Liver (tissue), 9 donors: ENCODE data around the gene RARRES2. TPM values are rescaled to one million over a fixed set of nuclear protein-coding genes. Genes with fewer than 3 reads are reported as not detected.

Experiments used
- DNase-seq: peaks from one replicate; pipeline ENCODE4 v3.0.0-alpha.2; 2017; ENCODE audit warnings: low spot score
- H3K27ac ChIP-seq, 2 donors: one replicate each; pipeline ENCODE4 v1.7.0; 2013; ENCODE audit warnings: inconsistent platforms in 2 of 2, low read length in 2 of 2, control low read depth in 1 of 2, low read depth in 1 of 2, mild to moderate bottlenecking in 1 of 2
- H3K27me3 ChIP-seq, 4 donors: one replicate each; pipeline versions ENCODE4 v1.6.1 to v1.7.0; 2013; ENCODE audit warnings: low read length in 3 of 4, inconsistent platforms in 1 of 4, mild to moderate bottlenecking in 1 of 4, moderate library complexity in 1 of 4; ENCODE audit not compliant: control insufficient read depth in 4 of 4, insufficient read depth in 4 of 4
- H3K36me3 ChIP-seq, 4 donors: one replicate each; pipeline versions ENCODE4 v1.6.1 to v1.7.0; 2013; ENCODE audit warnings: low read length in 3 of 4, mild to moderate bottlenecking in 3 of 4, low read depth in 1 of 4, moderate library complexity in 1 of 4; ENCODE audit not compliant: control insufficient read depth in 4 of 4, insufficient read depth in 3 of 4
- H3K4me1 ChIP-seq, 4 donors: one replicate each; pipeline versions ENCODE4 v1.6.1 to v1.7.0; 2013; ENCODE audit warnings: low read length in 3 of 4, mild to moderate bottlenecking in 3 of 4, moderate library complexity in 1 of 4; ENCODE audit not compliant: control insufficient read depth in 4 of 4, insufficient read depth in 4 of 4
- H3K4me3 ChIP-seq, 3 donors: one replicate each; pipeline versions ENCODE4 v1.6.1 to v1.7.0; 2013; ENCODE audit warnings: low read length in 3 of 3, control low read depth in 1 of 3, low read depth in 1 of 3, mild to moderate bottlenecking in 1 of 3
- H3K9ac ChIP-seq, 2 donors: one replicate each; pipeline ENCODE4 v1.7.0; 2013; ENCODE audit warnings: low read length in 2 of 2, mild to moderate bottlenecking in 2 of 2, moderate library complexity in 2 of 2, control low read depth in 1 of 2, low read depth in 1 of 2
- H3K9me3 ChIP-seq, 4 donors: one replicate each; pipeline versions ENCODE4 v1.6.1 to v1.7.0; 2013; ENCODE audit warnings: low read length in 3 of 4; ENCODE audit not compliant: control insufficient read depth in 4 of 4
- GABPA ChIP-seq, 2 donors: IDR thresholded peaks in 1 of 2; conservative IDR thresholded peaks in 1 of 2; 2 replicates each; pipeline ENCODE4 v1.6.1; 2016; ENCODE audit warnings: antibody characterized with exemption in 2 of 2, mild to moderate bottlenecking in 1 of 2, moderate library complexity in 1 of 2
- HNF4A ChIP-seq, 2 donors: conservative IDR thresholded peaks; 2 replicates each; pipeline ENCODE4 v1.6.1; 2016; ENCODE audit warnings: antibody characterized with exemption in 2 of 2, mild to moderate bottlenecking in 2 of 2
- HNF4G ChIP-seq: IDR thresholded peaks from 2 replicates; pipeline ENCODE4 v1.6.1; 2016; ENCODE audit warnings: antibody characterized with exemption
- JUND ChIP-seq, 2 donors: IDR thresholded peaks; 2 replicates each; pipeline ENCODE4 v1.6.1; 2016; ENCODE audit warnings: antibody characterized with exemption in 2 of 2
- NR2F2 ChIP-seq: IDR thresholded peaks from 2 replicates; pipeline ENCODE4 v1.6.1; 2016; ENCODE audit warnings: antibody characterized with exemption
- RAD21 ChIP-seq, 2 donors: IDR thresholded peaks; 2 replicates each; pipeline ENCODE4 v1.6.1; 2016; ENCODE audit warnings: antibody characterized with exemption in 2 of 2, mild to moderate bottlenecking in 2 of 2
- RXRA ChIP-seq, 2 donors: IDR thresholded peaks; 2 replicates each; pipeline ENCODE4 v1.6.1; 2017 to 2018; ENCODE audit warnings: antibody characterized with exemption in 2 of 2, mild to moderate bottlenecking in 1 of 2
- TAF1 ChIP-seq: conservative IDR thresholded peaks from 2 replicates; pipeline ENCODE4 v1.6.1; 2016; ENCODE audit warnings: antibody characterized with exemption, mild to moderate bottlenecking
- YY1 ChIP-seq: IDR thresholded peaks from 2 replicates; pipeline ENCODE4 v1.6.1; 2016; ENCODE audit warnings: antibody characterized with exemption, mild to moderate bottlenecking
- WGBS: extraction: QIAGEN DNeasy Blood & Tissue Kit; methylation state at CpG from one replicate; pipeline ENCODE4 v1.1.7; 2013; 5-methylcytosine and 5-hydroxymethylcytosine counted together
- polyA plus RNA-seq, 2 donors: library from polyadenylated mRNA; stranded (reverse) in 1 of 2; unstranded in 1 of 2; fragments of 200-250 nt in 1 of 2; fragments of >200 nt in 1 of 2; fragmentation: Nextera tagmentation in 1 of 2; extraction: Ambion mirVana in 1 of 2; gene quantifications; one replicate each; pipeline versions ENCODE4 v1.2.1 to v1.2.3, GENCODE V29; 2013 to 2015
- total RNA-seq, 2 donors: library from RNA; depleted of rRNA; stranded (reverse); fragments of >200 nt; gene quantifications; one replicate each; pipeline ENCODE4 v1.2.3, GENCODE V29; 2014
- TF ChIP-seq, protein P1 (sequence below): IDR thresholded peaks from 2 replicates; pipeline ENCODE4 v1.6.1; 2016; ENCODE audit warnings: antibody characterized with exemption
- TF ChIP-seq, protein P2 (sequence below): IDR thresholded peaks from 2 replicates; pipeline ENCODE4 v1.6.1; 2016; ENCODE audit warnings: antibody characterized with exemption
- TF ChIP-seq, protein P3 (sequence below): fragments of 150-350 bp; IDR thresholded peaks from 2 replicates; pipeline ENCODE4 v1.5.1; 2017; ENCODE audit warnings: improper control_type of control experiment, low read depth, low read length; ENCODE audit not compliant: missing input control
- TF ChIP-seq, protein P4 (sequence below): IDR thresholded peaks from 2 replicates; pipeline ENCODE4 v1.6.1; 2016; ENCODE audit warnings: antibody characterized with exemption, mild to moderate bottlenecking
- TF ChIP-seq, protein P5 (sequence below): IDR thresholded peaks from 2 replicates; pipeline ENCODE4 v1.6.1; 2016; ENCODE audit warnings: antibody characterized with exemption
- donor health status: healthy.
- donor health status: healthy.
- donor health status: healthy.
- donor health status: healthy.
- donor health status: healthy.

The RARRES2 gene
- total and polyA plus RNA-seq, 4 donors = 149 to 1,915 (median 842) TPM

DNA sequence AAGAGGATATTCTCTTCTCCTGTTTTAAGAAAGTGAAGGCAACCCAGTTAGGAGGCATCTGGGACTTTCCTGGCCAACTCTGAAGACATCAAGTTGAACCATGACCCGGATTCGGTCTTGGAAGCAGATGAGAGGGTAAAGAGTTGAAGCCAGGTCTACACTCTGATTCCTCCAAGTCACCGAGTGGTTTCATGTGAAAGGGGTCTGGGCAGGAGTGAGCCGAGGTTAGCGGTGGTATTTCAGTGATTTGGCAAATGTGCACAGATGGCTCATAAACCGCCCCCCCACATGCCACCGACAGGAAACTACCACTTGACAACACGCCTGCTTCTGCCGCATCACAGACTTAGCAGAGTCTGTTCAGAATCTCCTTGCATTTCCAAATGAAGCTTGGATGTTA lies 15.8 kb upstream of the RARRES2 start (continued):
- TF ChIP-seq, protein P1, sequence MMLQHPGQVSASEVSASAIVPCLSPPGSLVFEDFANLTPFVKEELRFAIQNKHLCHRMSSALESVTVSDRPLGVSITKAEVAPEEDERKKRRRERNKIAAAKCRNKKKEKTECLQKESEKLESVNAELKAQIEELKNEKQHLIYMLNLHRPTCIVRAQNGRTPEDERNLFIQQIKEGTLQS = no peak

DNA sequence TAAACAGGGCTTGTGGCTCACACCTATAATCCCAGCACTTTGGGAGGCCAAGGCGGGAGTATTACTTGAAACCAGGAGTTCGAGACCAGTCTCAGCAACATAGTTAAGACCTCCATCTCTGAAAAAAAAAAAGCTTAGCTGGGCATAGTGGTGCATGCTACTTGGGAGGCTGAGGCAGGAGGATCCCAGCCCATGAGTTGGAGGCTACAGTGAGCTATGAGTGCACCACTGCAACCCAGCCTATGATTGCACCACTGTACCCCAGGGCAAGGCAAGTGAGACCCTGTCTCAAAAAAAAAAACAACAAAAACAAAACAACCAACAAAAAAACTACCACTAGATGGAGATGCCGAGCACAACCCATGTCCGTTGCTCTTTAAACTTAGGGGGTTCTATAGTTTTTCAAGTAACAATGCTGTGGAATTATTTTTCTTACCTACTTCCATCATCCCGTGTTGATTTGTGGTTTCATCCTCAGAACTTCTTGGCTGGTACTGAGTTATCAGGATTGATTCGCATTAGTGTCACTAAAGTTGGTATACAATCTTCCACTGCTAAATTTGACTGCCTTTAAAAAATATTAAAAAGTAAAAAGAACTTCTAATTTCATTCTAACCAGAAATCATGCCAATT lies 15.0 kb upstream of the RARRES2 start:
- 31% methylated on average over 6 of the region's 6 CpGs for WGBS
- Histone ChIP-seq H3K36me3 (no peaks in the 10 kb centered on the region), H3K9me3 (no peaks in the 10 kb centered on the region), H3K27me3 (no peaks in the 10 kb centered on the region), H3K27ac (peak overlapping the region; percentile 83), H3K4me3 (no peak overlapping the region), H3K9ac (peak overlapping the region; percentile 6 to 85), H3K4me1 (peaks cover 0 to 29% (median 20%) of the 10 kb centered on the region in 4 donors)
- DNase-seq = no peak
- TF ChIP-seq, protein P1 = no peak
- peak in 1 of 2 donors; percentile 39 for TF ChIP-seq HNF4A (conservative IDR thresholded peaks at IDR 0.05)
- no peak for TF ChIP-seq JUND (IDR thresholded peaks at IDR 0.05)
- no peak for TF ChIP-seq HNF4G
- TF ChIP-seq, protein P2, sequence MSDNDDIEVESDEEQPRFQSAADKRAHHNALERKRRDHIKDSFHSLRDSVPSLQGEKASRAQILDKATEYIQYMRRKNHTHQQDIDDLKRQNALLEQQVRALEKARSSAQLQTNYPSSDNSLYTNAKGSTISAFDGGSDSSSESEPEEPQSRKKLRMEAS = no peak
- no peak for TF ChIP-seq YY1
- TF ChIP-seq, protein P3, sequence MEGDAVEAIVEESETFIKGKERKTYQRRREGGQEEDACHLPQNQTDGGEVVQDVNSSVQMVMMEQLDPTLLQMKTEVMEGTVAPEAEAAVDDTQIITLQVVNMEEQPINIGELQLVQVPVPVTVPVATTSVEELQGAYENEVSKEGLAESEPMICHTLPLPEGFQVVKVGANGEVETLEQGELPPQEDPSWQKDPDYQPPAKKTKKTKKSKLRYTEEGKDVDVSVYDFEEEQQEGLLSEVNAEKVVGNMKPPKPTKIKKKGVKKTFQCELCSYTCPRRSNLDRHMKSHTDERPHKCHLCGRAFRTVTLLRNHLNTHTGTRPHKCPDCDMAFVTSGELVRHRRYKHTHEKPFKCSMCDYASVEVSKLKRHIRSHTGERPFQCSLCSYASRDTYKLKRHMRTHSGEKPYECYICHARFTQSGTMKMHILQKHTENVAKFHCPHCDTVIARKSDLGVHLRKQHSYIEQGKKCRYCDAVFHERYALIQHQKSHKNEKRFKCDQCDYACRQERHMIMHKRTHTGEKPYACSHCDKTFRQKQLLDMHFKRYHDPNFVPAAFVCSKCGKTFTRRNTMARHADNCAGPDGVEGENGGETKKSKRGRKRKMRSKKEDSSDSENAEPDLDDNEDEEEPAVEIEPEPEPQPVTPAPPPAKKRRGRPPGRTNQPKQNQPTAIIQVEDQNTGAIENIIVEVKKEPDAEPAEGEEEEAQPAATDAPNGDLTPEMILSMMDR = peak; percentile 46
- TF ChIP-seq RAD21 (IDR thresholded peaks at IDR 0.05) = peak; percentile 78 to 85
- no peak for TF ChIP-seq RXRA (IDR thresholded peaks at IDR 0.05)

DNA sequence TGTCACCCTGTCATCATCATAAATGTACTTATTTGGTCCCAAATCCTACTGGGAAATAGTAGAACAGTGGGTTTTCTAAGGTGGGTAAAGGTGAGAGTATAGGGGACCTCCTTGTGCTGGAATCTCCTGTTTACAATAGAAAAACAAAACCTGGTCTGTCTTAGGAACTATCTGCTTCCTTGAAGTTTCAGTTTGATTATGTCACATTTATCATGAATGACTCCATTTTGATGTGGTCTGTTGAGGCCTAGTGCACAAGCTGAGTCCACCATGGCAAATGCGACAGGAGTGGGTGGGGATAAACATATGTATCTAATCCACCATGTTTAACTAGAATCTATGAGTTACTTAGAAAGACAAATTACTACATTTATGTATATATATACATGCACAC lies 14.2 kb upstream of the RARRES2 start:
- no peaks in the 10 kb centered on the region for H3K27me3 ChIP-seq
- H3K27ac ChIP-seq = peak overlapping the region; percentile 83
- no peak for TF ChIP-seq YY1
- no peaks in the 10 kb centered on the region for H3K9me3 ChIP-seq
- H3K4me3 ChIP-seq = no peak overlapping the region
- H3K36me3 ChIP-seq = no peaks in the 10 kb centered on the region
- WGBS = 87% methylated on average over 1 of the region's 1 CpG
- H3K4me1 ChIP-seq = peaks cover 0 to 29% (median 20%) of the 10 kb centered on the region in 4 donors
- peak overlapping the region; percentile 54 to 64 for H3K9ac ChIP-seq
- no peak for DNase-seq

DNA sequence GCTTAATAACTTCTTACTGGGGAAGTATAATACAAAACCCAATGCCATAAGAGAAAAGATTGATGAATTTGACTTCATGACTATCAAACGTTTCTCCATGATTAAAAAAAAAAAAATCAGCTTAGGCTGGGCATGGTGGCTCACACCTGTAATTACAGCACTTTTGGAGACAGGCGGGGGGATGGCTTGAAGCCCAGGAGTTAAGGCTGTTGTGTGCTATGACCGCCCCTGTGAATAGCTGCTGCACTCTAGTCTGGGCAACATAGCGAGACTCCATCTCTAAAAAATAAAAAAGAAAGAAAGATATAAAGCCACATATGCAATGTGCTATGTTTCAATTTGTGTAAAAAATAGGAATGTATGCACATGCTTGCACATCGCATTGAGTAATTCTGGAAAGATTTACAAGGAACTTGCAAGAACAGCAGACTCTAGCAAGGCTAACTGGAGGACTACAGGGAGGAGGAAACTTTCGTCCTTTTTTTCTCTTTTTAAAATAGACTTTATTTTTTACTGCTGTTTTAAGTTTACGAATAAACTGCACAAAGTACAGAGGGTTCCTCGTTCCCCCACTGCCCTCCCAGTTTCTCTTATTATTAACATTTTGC lies 10.3 kb upstream of the RARRES2 start:
- WGBS = 74% methylated on average over 8 of the region's 8 CpGs
- no peak for DNase-seq
- Histone ChIP-seq H3K9ac (no peak overlapping the region), H3K27ac (no peak overlapping the region), H3K4me1 (peaks cover 0 to 28% (median 19%) of the 10 kb centered on the region in 4 donors), H3K9me3 (no peaks in the 10 kb centered on the region), H3K36me3 (peaks cover 0 to 2% (median 0%) of the 10 kb centered on the region in 4 donors), H3K4me3 (no peak overlapping the region), H3K27me3 (no peaks in the 10 kb centered on the region)
- no peak for TF ChIP-seq RAD21 (IDR thresholded peaks at IDR 0.05)
- no peak for TF ChIP-seq NR2F2
- no peak for TF ChIP-seq TAF1
- TF ChIP-seq, protein P2 = no peak
- no peak for TF ChIP-seq JUND (IDR thresholded peaks at IDR 0.05)
- no peak for TF ChIP-seq HNF4A (conservative IDR thresholded peaks at IDR 0.05)
- no peak for TF ChIP-seq YY1
- TF ChIP-seq, protein P4, sequence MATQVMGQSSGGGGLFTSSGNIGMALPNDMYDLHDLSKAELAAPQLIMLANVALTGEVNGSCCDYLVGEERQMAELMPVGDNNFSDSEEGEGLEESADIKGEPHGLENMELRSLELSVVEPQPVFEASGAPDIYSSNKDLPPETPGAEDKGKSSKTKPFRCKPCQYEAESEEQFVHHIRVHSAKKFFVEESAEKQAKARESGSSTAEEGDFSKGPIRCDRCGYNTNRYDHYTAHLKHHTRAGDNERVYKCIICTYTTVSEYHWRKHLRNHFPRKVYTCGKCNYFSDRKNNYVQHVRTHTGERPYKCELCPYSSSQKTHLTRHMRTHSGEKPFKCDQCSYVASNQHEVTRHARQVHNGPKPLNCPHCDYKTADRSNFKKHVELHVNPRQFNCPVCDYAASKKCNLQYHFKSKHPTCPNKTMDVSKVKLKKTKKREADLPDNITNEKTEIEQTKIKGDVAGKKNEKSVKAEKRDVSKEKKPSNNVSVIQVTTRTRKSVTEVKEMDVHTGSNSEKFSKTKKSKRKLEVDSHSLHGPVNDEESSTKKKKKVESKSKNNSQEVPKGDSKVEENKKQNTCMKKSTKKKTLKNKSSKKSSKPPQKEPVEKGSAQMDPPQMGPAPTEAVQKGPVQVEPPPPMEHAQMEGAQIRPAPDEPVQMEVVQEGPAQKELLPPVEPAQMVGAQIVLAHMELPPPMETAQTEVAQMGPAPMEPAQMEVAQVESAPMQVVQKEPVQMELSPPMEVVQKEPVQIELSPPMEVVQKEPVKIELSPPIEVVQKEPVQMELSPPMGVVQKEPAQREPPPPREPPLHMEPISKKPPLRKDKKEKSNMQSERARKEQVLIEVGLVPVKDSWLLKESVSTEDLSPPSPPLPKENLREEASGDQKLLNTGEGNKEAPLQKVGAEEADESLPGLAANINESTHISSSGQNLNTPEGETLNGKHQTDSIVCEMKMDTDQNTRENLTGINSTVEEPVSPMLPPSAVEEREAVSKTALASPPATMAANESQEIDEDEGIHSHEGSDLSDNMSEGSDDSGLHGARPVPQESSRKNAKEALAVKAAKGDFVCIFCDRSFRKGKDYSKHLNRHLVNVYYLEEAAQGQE = no peak
- TF ChIP-seq, protein P1 = no peak
- no peak for TF ChIP-seq GABPA (IDR thresholded peaks at IDR 0.05 in 1 of 2, conservative IDR thresholded peaks at IDR 0.05 in 1 of 2)
- no peak for TF ChIP-seq RXRA (IDR thresholded peaks at IDR 0.05)
- TF ChIP-seq, protein P5, sequence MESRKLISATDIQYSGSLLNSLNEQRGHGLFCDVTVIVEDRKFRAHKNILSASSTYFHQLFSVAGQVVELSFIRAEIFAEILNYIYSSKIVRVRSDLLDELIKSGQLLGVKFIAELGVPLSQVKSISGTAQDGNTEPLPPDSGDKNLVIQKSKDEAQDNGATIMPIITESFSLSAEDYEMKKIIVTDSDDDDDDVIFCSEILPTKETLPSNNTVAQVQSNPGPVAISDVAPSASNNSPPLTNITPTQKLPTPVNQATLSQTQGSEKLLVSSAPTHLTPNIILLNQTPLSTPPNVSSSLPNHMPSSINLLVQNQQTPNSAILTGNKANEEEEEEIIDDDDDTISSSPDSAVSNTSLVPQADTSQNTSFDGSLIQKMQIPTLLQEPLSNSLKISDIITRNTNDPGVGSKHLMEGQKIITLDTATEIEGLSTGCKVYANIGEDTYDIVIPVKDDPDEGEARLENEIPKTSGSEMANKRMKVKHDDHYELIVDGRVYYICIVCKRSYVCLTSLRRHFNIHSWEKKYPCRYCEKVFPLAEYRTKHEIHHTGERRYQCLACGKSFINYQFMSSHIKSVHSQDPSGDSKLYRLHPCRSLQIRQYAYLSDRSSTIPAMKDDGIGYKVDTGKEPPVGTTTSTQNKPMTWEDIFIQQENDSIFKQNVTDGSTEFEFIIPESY = no peak
